GM18951 (cell line): ENCODE data around the gene LILRA6.
"Not testable (repeated sequence)": the region's sequence is repeated elsewhere in the genome, so short reads cannot be mapped to it uniquely, and the experiment has no call there.

Experiments
- POLR2A ChIP-seq: IDR thresholded peaks from 4 replicates; pipeline ENCODE4 v1.6.1; 2011; ENCODE audit warnings: mild to moderate bottlenecking; ENCODE audit not compliant: insufficient read length, insufficient read depth; ENCODE audit errors: extremely low read depth
- in situ Hi-C: fragments of 300-500 bp; cut with MboI; formaldehyde crosslinking; loops from one replicate; pipeline ENCODE4 v1.12.0; 2022; ENCODE audit warnings: low sequenced_read_pairs, mixed read lengths, inconsistent platforms; ENCODE audit not compliant: unreplicated experiment

Gene LILRA6

GRCh38 chr19:54242646-54243045 is at the start of gene LILRA6:
Gene LILRA6, minus strand, starts transcription at chr19:54242790.
- in situ Hi-C loops: not testable (repeated sequence)

GRCh38 chr19:54289160-54289559 is 46.6 kb upstream of the LILRA6 start:
- in situ Hi-C loops: not testable (repeated sequence)

- in situ Hi-C loops: no loop called here
- TF ChIP-seq POLR2A: no peak
These were observed 44.9 kb upstream of the LILRA6 start for GRCh38 chr19:54287456-54287855.

- in situ Hi-C loops: not testable (repeated sequence)
These were observed 43.7 kb upstream of the LILRA6 start for GRCh38 chr19:54286283-54286682.

GRCh38 chr19:54285427-54286056 is 43.0 kb upstream of the LILRA6 start:
- in situ Hi-C loops: not testable (repeated sequence)

- no peak for TF ChIP-seq POLR2A
- in situ Hi-C loops: no loop called here
These were observed 40.3 kb upstream of the LILRA6 start for GRCh38 chr19:54282686-54283470.

GRCh38 chr19:54281729-54282075 is 39.1 kb upstream of the LILRA6 start:
- in situ Hi-C loops: not testable (repeated sequence)

- TF ChIP-seq POLR2A: no peak
- in situ Hi-C loops: no loop called here
These were observed 38.6 kb upstream of the LILRA6 start, which contains the start of gene LILRB2 for GRCh38 chr19:54281007-54281728. Gene LILRB2, minus strand, starts transcription at chr19:54281110. Its CDS starts 614 bp downstream, at chr19:54280496.

- in situ Hi-C loops: not testable (repeated sequence)
These were observed 37.9 kb upstream of the LILRA6 start for GRCh38 chr19:54280441-54280840.

- in situ Hi-C loops: not testable (repeated sequence)
These were observed 37.4 kb upstream of the LILRA6 start for GRCh38 chr19:54280025-54280424.

GRCh38 chr19:54279406-54279962 is 36.9 kb upstream of the LILRA6 start:
- in situ Hi-C loops: no loop called here
- TF ChIP-seq POLR2A: no peak

- in situ Hi-C loops: not testable (repeated sequence)
These were observed 36.1 kb upstream of the LILRA6 start for GRCh38 chr19:54278571-54279195.

- in situ Hi-C loops: not testable (repeated sequence)
These were observed 35.5 kb upstream of the LILRA6 start for GRCh38 chr19:54278056-54278455.

GRCh38 chr19:54277111-54277615 is 34.6 kb upstream of the LILRA6 start:
- in situ Hi-C loops: not testable (repeated sequence)
